DND-41 (cell line): ENCODE data around the gene PLCG1.

Experiments used
- CTCF ChIP-seq: IDR thresholded peaks from 2 replicates; pipeline ENCODE4 v1.5.1; 2012; ENCODE audit warnings: borderline replicate concordance, low read length, moderate library complexity, mild to moderate bottlenecking; ENCODE audit not compliant: poor library complexity, severe bottlenecking; ENCODE audit errors: extremely low read depth
- EZH2 ChIP-seq: IDR thresholded peaks from 3 replicates; pipeline ENCODE4 v1.6.1; 2012; ENCODE audit warnings: borderline replicate concordance, low read depth, mild to moderate bottlenecking, moderate library complexity, low read length, inconsistent platforms; ENCODE audit not compliant: severe bottlenecking

GRCh38 chr20:41136680-41137613 lies at the start of gene PLCG1:
- TF ChIP-seq CTCF (no peak), EZH2 (no peak)
